ENCODE results near the gene TACC2. TPM values are rescaled to one million over a fixed set of nuclear protein-coding genes. Genes with fewer than 3 reads are reported as not detected.

The TACC2 gene
- total and polyA plus RNA-seq, 2 donors (not counting 1 experiment from before 2014, with no cell fraction given) = not detected

GRCh38 chr10:122154545-122155366, 165.8 kb downstream of the TACC2 start:
- Histone ChIP-seq H3K4me2 (replicated peaks; ENCODE audit: low read depth, low read length, poor library complexity, severe bottlenecking) (no peak overlapping the region), H3K9ac (ENCODE audit: low read length) (no peak overlapping the region), H3K27me3 (replicated peaks in 1 of 4; ENCODE audit: control extremely low read depth in 1 of 4, control insufficient read depth in 3 of 4, insufficient read depth in 4 of 4, low read length in 3 of 4) (peaks cover 0 to 2% (median 0%) of the 10 kb centered on the region in 4 experiments), H3K4me1 (ENCODE audit: control insufficient read depth in 2 of 2, insufficient read depth in 2 of 2, low read length in 2 of 2) (no peaks in the 10 kb centered on the region), H3K4me3 (ENCODE audit: control extremely low read depth in 1 of 5, extremely low read depth in 1 of 5, insufficient read depth in 1 of 5, low read depth in 2 of 5, low read length in 4 of 5) (no peak overlapping the region), H3K27ac (ENCODE audit: low read length in 2 of 2) (no peak overlapping the region), H4K20me1 (ENCODE audit: control insufficient read depth, insufficient read depth, low read length, poor library complexity, severe bottlenecking) (no peaks in the 10 kb centered on the region), H3K79me2 (ENCODE audit: control insufficient read depth, insufficient read depth, low read length) (no peaks in the 10 kb centered on the region), H3K36me3 (replicated peaks in 1 of 2; ENCODE audit: control extremely low read depth in 1 of 2, control insufficient read depth in 1 of 2, extremely low read depth in 1 of 2, insufficient read depth in 2 of 2, low read length in 1 of 2) (no peaks in the 10 kb centered on the region), H3K9me3 (ENCODE audit: control extremely low read depth in 1 of 3, control insufficient read depth in 2 of 3, insufficient read depth in 1 of 3, low read length in 2 of 3) (peaks cover 0 to 2% (median 0%) of the 10 kb centered on the region in 3 donors), H2AFZ (ENCODE audit: insufficient read depth, low read depth, low read length, poor library complexity, severe bottlenecking) (no peak overlapping the region)
- no peak for ATAC-seq (ENCODE audit: low read depth)
- H3K27ac Mint-ChIP-seq = no peak overlapping the region
- no peak overlapping the region for H3K4me3 Mint-ChIP-seq
- TF ChIP-seq EZH2 (IDR thresholded peaks at IDR 0.05; ENCODE audit: borderline replicate concordance, insufficient read depth, low read depth, low read length, poor library complexity, severe bottlenecking) = no peak
- no peak for TF ChIP-seq CTCF (IDR thresholded peaks at IDR 0.05)
- no peak for DNase-seq
- H3K27me3 Mint-ChIP-seq = peaks cover 25% of the 10 kb centered on the region
- WGBS (ENCODE audit: insufficient coverage) = 58% methylated on average over 16 of the region's 22 CpGs
- intact Hi-C loops (cut with micrococcal nuclease) = no loop called here
- H3K9me3 Mint-ChIP-seq (ENCODE audit: insufficient read depth) = no peaks in the 10 kb centered on the region
- ChIA-PET CTCF (no interaction called here), POLR2A (no interaction called here)
- H3K4me1 Mint-ChIP-seq = no peaks in the 10 kb centered on the region

GRCh38 chr10:122157451-122157850, 168.5 kb downstream of the TACC2 start:
- no peak overlapping the region for H3K27ac Mint-ChIP-seq
- H3K4me3 ChIP-seq (ENCODE audit: control extremely low read depth in 1 of 5, extremely low read depth in 1 of 5, insufficient read depth in 1 of 5, low read depth in 2 of 5, low read length in 4 of 5) = no peak overlapping the region
- no peak for DNase-seq
- peaks cover 42% of the 10 kb centered on the region for H3K27me3 Mint-ChIP-seq
- H3K27me3 ChIP-seq (replicated peaks in 1 of 4; ENCODE audit: control extremely low read depth in 1 of 4, control insufficient read depth in 3 of 4, insufficient read depth in 4 of 4, low read length in 3 of 4) = peaks cover 0 to 15% (median 4%) of the 10 kb centered on the region in 4 experiments
- H3K9me3 ChIP-seq (ENCODE audit: control extremely low read depth in 1 of 3, control insufficient read depth in 2 of 3, insufficient read depth in 1 of 3, low read length in 2 of 3) = peaks cover 0 to 2% (median 0%) of the 10 kb centered on the region in 3 donors
- intact Hi-C loops (cut with micrococcal nuclease) = no loop called here
- no peak overlapping the region for H3K9ac ChIP-seq (ENCODE audit: low read length)
- WGBS (ENCODE audit: insufficient coverage) = 67% methylated on average over 1 of the region's 5 CpGs
- TF ChIP-seq CTCF (IDR thresholded peaks at IDR 0.05) (no peak), EZH2 (IDR thresholded peaks at IDR 0.05; ENCODE audit: borderline replicate concordance, insufficient read depth, low read depth, low read length, poor library complexity, severe bottlenecking) (no peak)
- H3K27ac ChIP-seq (ENCODE audit: low read length in 2 of 2) = no peak overlapping the region
- no peaks in the 10 kb centered on the region for H3K79me2 ChIP-seq (ENCODE audit: control insufficient read depth, insufficient read depth, low read length)
- no peaks in the 10 kb centered on the region for H3K36me3 ChIP-seq (replicated peaks in 1 of 2; ENCODE audit: control extremely low read depth in 1 of 2, control insufficient read depth in 1 of 2, extremely low read depth in 1 of 2, insufficient read depth in 2 of 2, low read length in 1 of 2)
- ChIA-PET POLR2A (no interaction called here), CTCF (no interaction called here)
- no peak for ATAC-seq (ENCODE audit: low read depth)
- no peak overlapping the region for H3K4me2 ChIP-seq (replicated peaks; ENCODE audit: low read depth, low read length, poor library complexity, severe bottlenecking)
- H3K4me1 Mint-ChIP-seq = no peaks in the 10 kb centered on the region
- no peak overlapping the region for H2AFZ ChIP-seq (ENCODE audit: insufficient read depth, low read depth, low read length, poor library complexity, severe bottlenecking)
- H4K20me1 ChIP-seq (ENCODE audit: control insufficient read depth, insufficient read depth, low read length, poor library complexity, severe bottlenecking) = no peaks in the 10 kb centered on the region
- no peaks in the 10 kb centered on the region for H3K9me3 Mint-ChIP-seq (ENCODE audit: insufficient read depth)
- no peak overlapping the region for H3K4me3 Mint-ChIP-seq
- no peaks in the 10 kb centered on the region for H3K4me1 ChIP-seq (ENCODE audit: control insufficient read depth in 2 of 2, insufficient read depth in 2 of 2, low read length in 2 of 2)

All from B cell (primary cell).